Measurements from ENCODE around the gene TMEM87B. TPM values are rescaled to one million over a fixed set of nuclear protein-coding genes. Genes with fewer than 3 reads are reported as not detected.
A peak's percentile ranks its signal among the peaks of the same experiment; 100 is the strongest.

TMEM87B gene
- total and polyA plus RNA-seq, 7 donors: 10.2 to 36.7 (median 19.7) TPM

GRCh38 chr2:112149866-112150435 lies 94.9 kb downstream of the TMEM87B start:
- Histone ChIP-seq H3K36me3 (no peaks in the 10 kb centered on the region), H3K27me3 (no peaks in the 10 kb centered on the region), H3K9me3 (no peaks in the 10 kb centered on the region), H3K27ac (peak overlapping the region in 1 of 4 donors; percentile 46), H3K4me3 (no peak overlapping the region), H3K4me1 (peaks cover 0 to 12% (median 5%) of the 10 kb centered on the region in 4 donors)
- WGBS, 2 donors: 81 to 85% methylated on average over 7 of the region's 7 CpGs
- TF ChIP-seq POLR2AphosphoS5 (IDR thresholded peaks at IDR 0.05) (no peak), CTCF (IDR thresholded peaks at IDR 0.05) (no peak), EP300 (IDR thresholded peaks at IDR 0.05) (no peak), POLR2A (IDR thresholded peaks at IDR 0.05) (no peak)
- intact Hi-C loops (cut with DNase I): no loop called here
- no peak for DNase-seq

- WGBS, 2 donors: 84 to 86% methylated on average over 5 of the region's 5 CpGs
- intact Hi-C loops (cut with DNase I): no loop called here
- Histone ChIP-seq H3K4me3 (no peak overlapping the region), H3K27me3 (no peaks in the 10 kb centered on the region), H3K27ac (peak overlapping the region in 2 of 4 donors; percentile 33 to 46), H3K4me1 (peaks cover 0 to 12% (median 5%) of the 10 kb centered on the region in 4 donors), H3K9me3 (no peaks in the 10 kb centered on the region), H3K36me3 (no peaks in the 10 kb centered on the region)
- DNase-seq: no peak
- no peak for TF ChIP-seq POLR2A (IDR thresholded peaks at IDR 0.05)
- no peak for TF ChIP-seq CTCF (IDR thresholded peaks at IDR 0.05)
- TF ChIP-seq EP300 (IDR thresholded peaks at IDR 0.05): no peak
- TF ChIP-seq POLR2AphosphoS5 (IDR thresholded peaks at IDR 0.05): no peak
These were observed 95.4 kb downstream of the TMEM87B start for GRCh38 chr2:112150447-112150846.

GRCh38 chr2:112150851-112151250 lies 95.8 kb downstream of the TMEM87B start:
- H3K4me3 ChIP-seq: no peak overlapping the region
- no peaks in the 10 kb centered on the region for H3K27me3 ChIP-seq
- no peaks in the 10 kb centered on the region for H3K36me3 ChIP-seq
- H3K9me3 ChIP-seq: no peaks in the 10 kb centered on the region
- TF ChIP-seq POLR2AphosphoS5 (IDR thresholded peaks at IDR 0.05) (no peak), POLR2A (IDR thresholded peaks at IDR 0.05) (no peak), EP300 (IDR thresholded peaks at IDR 0.05) (no peak), CTCF (IDR thresholded peaks at IDR 0.05) (no peak)
- intact Hi-C loops (cut with DNase I): no loop called here
- DNase-seq: no peak
- peaks cover 0 to 12% (median 5%) of the 10 kb centered on the region in 4 donors for H3K4me1 ChIP-seq
- 90 to 92% methylated on average over 11 of the region's 11 CpGs for WGBS, 2 donors
- H3K27ac ChIP-seq: peak overlapping the region in 2 of 4 donors; percentile 33 to 46

GRCh38 chr2:112151271-112151670 lies 96.2 kb downstream of the TMEM87B start:
- H3K27me3 ChIP-seq: no peaks in the 10 kb centered on the region
- no peak overlapping the region for H3K27ac ChIP-seq
- no peak for DNase-seq
- 90 to 95% methylated on average over 5 of the region's 5 CpGs for WGBS, 2 donors
- TF ChIP-seq POLR2A (IDR thresholded peaks at IDR 0.05): no peak
- no peak for TF ChIP-seq CTCF (IDR thresholded peaks at IDR 0.05)
- TF ChIP-seq POLR2AphosphoS5 (IDR thresholded peaks at IDR 0.05): no peak
- TF ChIP-seq EP300 (IDR thresholded peaks at IDR 0.05): no peak
- peaks cover 0 to 12% (median 5%) of the 10 kb centered on the region in 4 donors for H3K4me1 ChIP-seq
- H3K36me3 ChIP-seq: no peaks in the 10 kb centered on the region
- no peaks in the 10 kb centered on the region for H3K9me3 ChIP-seq
- intact Hi-C loops (cut with DNase I): no loop called here
- H3K4me3 ChIP-seq: no peak overlapping the region
